DLD1 (cell line): ENCODE data around the gene ZNF865.

Experiments
- in situ Hi-C: cut with HindIII; loops from 2 replicates; pipeline ENCODE4 v1.10.0; 2017; ENCODE audit warnings: low sequenced_read_pairs

The ZNF865 gene

GRCh38 chr19:55586976-55587668, 18.3 kb upstream of the ZNF865 start:
- in situ Hi-C loops = no loop called here

- in situ Hi-C loops = no loop called here
Observed at GRCh38 chr19:55588738-55589137, 16.7 kb upstream of the ZNF865 start.

GRCh38 chr19:55590109-55590508, 15.3 kb upstream of the ZNF865 start:
- in situ Hi-C loops = no loop called here

- in situ Hi-C loops = no loop called here
Observed at GRCh38 chr19:55590617-55591016, 14.8 kb upstream of the ZNF865 start.

GRCh38 chr19:55591555-55591954, 13.9 kb upstream of the ZNF865 start:
- in situ Hi-C loops = no loop called here

- in situ Hi-C loops = no loop called here
Observed at GRCh38 chr19:55592391-55593090, 12.9 kb upstream of the ZNF865 start.

- in situ Hi-C loops = no loop called here
Observed at GRCh38 chr19:55593096-55593772, 12.2 kb upstream of the ZNF865 start.

GRCh38 chr19:55594996-55595545, 10.4 kb upstream of the ZNF865 start:
- in situ Hi-C loops = no loop called here

GRCh38 chr19:55596304-55596703, 9.1 kb upstream of the ZNF865 start:
- in situ Hi-C loops = no loop called here

- in situ Hi-C loops = no loop called here
Observed at GRCh38 chr19:55597501-55597921, 7.9 kb upstream of the ZNF865 start.

- in situ Hi-C loops = no loop called here
Observed at GRCh38 chr19:55598034-55598433, 7.4 kb upstream of the ZNF865 start.

GRCh38 chr19:55598719-55599467, 6.6 kb upstream of the ZNF865 start:
- in situ Hi-C loops = no loop called here

- in situ Hi-C loops = no loop called here
Observed at GRCh38 chr19:55599468-55599841, 6.0 kb upstream of the ZNF865 start, which contains the start of gene FIZ1. TSS of gene FIZ1 (minus strand) at chr19:55599517. CDS start at chr19:55597865, 1,652 bp downstream.

GRCh38 chr19:55599842-55600661, 5.4 kb upstream of the ZNF865 start, which contains the start of gene ZNF524:
TSS of gene ZNF524 (plus strand) at chr19:55600288. CDS start at chr19:55602113, 1,825 bp downstream.
- in situ Hi-C loops = no loop called here

- in situ Hi-C loops = no loop called here
Observed at GRCh38 chr19:55600662-55601028, 4.8 kb upstream of the ZNF865 start.

GRCh38 chr19:55601084-55601483, 4.4 kb upstream of the ZNF865 start:
- in situ Hi-C loops = no loop called here

GRCh38 chr19:55602104-55603001, 3.1 kb upstream of the ZNF865 start:
- in situ Hi-C loops = no loop called here

- in situ Hi-C loops = no loop called here
Observed at GRCh38 chr19:55603115-55603514, 2.3 kb upstream of the ZNF865 start.
